ENCODE measurements around the gene CANX.

Gene CANX

GRCh38 chr5:179774442-179774841 lies 75.7 kb downstream of the CANX start:
- DNase-seq (ENCODE audit: low read depth), result no peak

DNA sequence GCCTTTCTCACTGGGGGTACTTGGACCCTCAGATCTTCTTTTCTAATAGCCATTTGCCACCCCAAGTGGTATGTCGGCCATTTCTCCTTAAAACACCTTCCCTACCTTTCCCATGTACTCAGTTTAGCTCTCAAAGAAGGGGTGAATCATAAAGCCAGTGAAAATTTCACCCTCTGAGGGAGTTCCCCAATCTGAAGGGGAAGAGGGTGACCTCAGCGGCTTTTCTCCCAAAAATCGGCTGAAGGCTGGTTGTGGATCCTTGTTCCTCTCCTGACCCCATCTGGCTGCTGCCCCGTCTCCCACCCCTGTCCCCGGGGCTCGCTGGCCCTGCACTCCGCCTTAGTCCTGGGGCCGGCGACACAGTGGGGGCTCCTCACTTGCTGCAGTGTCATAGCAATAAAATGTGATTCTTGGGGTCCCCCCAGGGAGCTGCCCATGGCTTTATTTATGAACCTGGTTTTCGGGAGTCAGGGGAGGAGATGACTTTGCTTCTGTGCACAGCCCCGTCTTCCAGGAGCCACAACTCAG lies 77.7 kb downstream of the CANX start:
- DNase-seq (ENCODE audit: low read depth), result no peak

DNA sequence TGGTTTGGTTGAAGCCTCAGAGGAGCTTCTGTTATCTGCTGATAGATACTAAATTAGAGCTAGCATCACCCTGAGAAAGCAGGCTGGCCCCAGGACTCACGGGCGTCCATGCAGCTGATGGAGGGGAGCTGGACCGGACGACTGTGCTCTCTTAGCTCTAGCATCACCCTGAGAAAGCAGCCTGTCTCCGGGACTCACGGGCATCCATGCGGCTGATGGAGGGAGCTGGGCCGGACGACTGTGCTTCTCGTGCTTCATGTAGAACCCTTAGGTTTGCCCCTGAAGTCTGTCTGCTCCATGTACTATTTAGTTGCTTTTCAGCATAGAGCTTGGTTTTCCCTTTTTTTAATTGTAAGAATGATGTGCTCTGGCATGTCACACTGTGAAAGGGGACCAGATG lies 78.7 kb downstream of the CANX start:
- no peak for DNase-seq (ENCODE audit: low read depth)

DNA sequence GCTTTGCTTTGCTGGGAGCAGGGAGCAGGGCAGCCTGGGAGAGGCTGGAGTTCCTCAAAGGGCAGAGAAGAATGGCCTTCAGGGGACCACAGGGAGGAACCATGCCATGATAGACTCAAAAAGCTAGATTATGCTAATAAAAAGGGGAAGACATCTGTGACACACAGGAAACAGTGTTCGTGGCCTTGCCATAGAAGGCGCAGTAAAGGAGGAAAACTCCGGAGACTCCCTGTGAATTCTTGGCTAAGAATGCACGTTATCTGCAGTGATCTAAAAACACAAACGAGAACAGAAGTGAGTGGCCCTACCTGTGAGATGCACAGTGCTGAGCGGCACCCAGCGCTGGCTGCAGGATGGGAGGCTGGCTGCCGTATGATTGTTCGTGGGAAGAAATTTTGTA lies 79.1 kb downstream of the CANX start:
- no peak for DNase-seq (ENCODE audit: low read depth)

DNA sequence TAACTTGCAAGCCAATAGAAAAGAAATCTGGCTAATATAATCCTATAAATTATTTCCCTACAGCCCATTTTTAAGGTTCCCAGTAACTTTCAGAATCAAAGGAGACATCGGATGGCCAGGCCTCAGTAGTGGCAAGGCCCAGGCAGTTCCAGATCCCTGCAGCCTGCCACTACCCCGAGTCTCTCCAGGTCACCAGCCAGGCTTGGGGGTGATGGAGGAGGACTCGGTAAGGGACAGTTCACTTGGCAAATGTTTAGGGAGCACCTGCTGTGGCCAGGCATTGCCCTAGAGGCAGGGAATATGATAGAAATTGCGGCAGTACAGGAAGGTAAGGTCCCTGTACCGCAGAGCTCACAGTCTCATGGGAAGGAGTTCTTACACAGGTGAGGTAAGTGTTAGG lies 79.8 kb downstream of the CANX start:
- DNase-seq (ENCODE audit: low read depth), result no peak

DNA sequence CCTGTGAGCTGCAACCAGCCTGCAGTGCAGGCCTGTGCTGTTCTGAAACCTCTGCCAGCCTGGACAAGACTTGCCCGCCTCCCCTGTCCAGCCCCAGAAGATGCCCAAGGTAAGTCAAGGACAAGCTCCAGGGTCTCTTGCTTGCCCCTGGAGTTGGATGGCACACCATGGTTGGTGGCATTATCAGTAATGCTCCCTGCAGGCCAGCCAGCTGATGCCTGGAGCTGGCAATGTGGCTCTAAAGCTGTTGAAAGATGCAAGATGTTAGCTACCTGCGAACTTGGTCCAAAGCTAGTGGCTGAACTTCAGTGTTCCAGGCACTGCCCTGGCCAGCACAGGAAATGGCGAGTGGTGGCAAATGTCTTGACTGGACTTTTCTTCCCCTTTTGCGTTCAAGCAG lies 81.1 kb downstream of the CANX start:
- no peak for DNase-seq (ENCODE audit: low read depth)

DNA sequence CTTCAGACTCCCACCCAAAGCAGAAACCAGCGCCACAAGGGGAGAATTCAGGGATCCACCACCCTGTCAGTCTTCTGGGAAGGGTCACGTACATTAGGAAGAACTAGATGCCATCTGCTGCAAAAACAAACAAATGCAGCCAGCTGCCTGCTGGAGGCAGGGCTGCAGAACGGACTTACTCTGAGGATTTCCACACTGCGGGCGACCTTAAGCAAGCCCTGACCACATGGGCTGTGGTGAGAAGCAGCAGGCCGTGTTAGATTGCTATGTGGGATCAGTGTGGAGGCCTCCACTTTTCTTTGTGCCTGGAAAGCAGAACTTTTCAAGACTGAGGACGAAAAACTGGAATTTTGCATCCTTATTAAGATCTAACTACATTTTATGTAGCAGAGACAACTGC lies 81.6 kb downstream of the CANX start:
- DNase-seq (ENCODE audit: low read depth), result no peak
